Omental fat pad (tissue), 4 donors: ENCODE data around the gene COL4A2. TPM values are rescaled to one million over a fixed set of nuclear protein-coding genes. Genes with fewer than 3 reads are reported as not detected.

ENCODE experiments used
- ATAC-seq: fragments of 150-250 bp; one replicate; pipeline ENCODE4 v1.9.1; 2016; ENCODE audit warnings: mild to moderate bottlenecking, moderate library complexity; ENCODE audit not compliant: low FRiP score
- DNase-seq: peaks from one replicate; pipeline ENCODE4 v3.0.0-alpha.2; 2019; ENCODE audit warnings: low spot score
- CTCF ChIP-seq, 3 donors: fragments of 450-650 bp; IDR thresholded peaks; one replicate each; pipeline ENCODE4 v1.5.1; 2016 to 2017; ENCODE audit warnings: antibody characterized with exemption in 3 of 3, mild to moderate bottlenecking in 3 of 3, moderate library complexity in 2 of 3
- total RNA-seq, 4 donors: library from RNA; depleted of rRNA; stranded (reverse); fragments of >200 nt; gene quantifications; one replicate each; pipeline ENCODE4 v1.1.0, GENCODE V29; 2016

Gene COL4A2
- total RNA-seq, 4 donors from 2014 or later, result 380 to 788 (median 684) TPM

DNA sequence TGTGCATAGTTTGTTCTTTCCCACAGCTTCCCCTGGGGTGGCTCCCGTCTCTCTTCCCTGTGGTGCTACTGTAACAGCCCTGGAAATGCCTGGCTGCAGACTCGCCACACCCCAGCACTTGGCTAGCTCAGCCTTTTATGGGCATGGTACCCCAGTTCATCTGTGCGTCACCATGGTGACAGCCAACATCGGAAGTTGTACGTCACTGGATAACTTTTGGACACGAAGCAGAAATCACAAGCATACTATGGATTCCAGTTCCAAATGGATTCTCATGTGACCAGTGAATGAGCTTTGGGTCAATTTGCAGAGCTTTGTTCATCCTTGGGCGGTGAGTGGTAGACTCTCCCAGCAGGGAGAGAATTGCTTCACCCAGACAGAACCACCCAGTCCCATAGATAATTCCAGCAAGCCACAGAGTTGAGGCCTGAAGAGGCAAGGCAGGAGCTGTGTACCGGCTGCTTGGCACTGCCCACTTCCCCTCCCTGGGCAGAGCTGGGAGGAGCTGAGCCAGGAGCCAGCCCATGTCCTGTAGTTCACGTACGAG, 54.4 kb downstream of the COL4A2 start:
- ATAC-seq (peak; percentile 45), DNase-seq (no peak)
- no peak for TF ChIP-seq CTCF (IDR thresholded peaks at IDR 0.05)

DNA sequence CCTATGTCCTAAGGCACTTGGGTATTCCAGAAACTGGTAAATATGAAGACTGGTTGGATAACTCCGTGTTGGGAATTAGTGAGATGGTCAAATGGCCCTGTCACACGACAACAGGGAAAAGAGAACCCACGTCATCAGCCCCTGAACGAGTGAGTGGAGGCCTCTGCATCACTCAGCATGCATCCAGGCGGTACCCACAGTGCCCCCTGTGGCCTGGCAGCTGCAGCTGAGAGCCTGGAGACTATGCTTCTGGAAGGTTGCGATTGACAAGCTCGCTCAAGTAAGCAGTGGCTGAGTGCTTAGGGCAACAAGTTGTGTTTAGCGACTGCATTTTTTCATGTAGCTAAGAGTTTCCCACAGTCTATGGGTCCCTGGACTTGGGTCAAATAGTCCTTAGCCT, 55.9 kb downstream of the COL4A2 start:
- no peak for TF ChIP-seq CTCF (IDR thresholded peaks at IDR 0.05)
- no peak for ATAC-seq

DNA sequence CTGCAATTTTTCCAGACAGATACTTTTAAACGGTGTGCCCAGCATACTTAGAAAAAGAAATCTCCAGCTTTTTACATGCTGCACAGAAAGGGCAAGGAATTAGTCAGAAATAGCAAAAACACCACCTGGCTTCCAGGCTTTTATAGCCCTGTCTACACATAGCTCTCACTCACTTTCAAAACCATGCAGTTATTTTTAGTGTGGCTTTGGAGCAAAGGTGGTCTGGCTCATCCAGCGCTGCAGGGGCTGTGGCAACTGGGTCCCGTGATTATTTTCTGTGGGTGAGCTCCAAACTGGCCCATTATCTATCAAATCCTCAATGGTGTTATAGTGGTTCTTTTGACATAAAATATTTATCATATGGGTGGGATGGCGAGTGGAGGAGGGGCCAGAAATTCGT, 57.0 kb downstream of the COL4A2 start:
- no peak for DNase-seq

More for the DNA sequence above, 55.9 kb downstream of the COL4A2 start:
- no peak for DNase-seq

GRCh38 chr13:110365876-110366275, 58.8 kb downstream of the COL4A2 start:
- ATAC-seq (no peak), DNase-seq (no peak)
- no peak for TF ChIP-seq CTCF (IDR thresholded peaks at IDR 0.05)

More for the DNA sequence above, 57.0 kb downstream of the COL4A2 start:
- TF ChIP-seq CTCF (IDR thresholded peaks at IDR 0.05), result no peak
- no peak for ATAC-seq

- ATAC-seq (no peak), DNase-seq (no peak)
- TF ChIP-seq CTCF (IDR thresholded peaks at IDR 0.05), result no peak
These were observed 59.6 kb downstream of the COL4A2 start for GRCh38 chr13:110366733-110367132.

DNA sequence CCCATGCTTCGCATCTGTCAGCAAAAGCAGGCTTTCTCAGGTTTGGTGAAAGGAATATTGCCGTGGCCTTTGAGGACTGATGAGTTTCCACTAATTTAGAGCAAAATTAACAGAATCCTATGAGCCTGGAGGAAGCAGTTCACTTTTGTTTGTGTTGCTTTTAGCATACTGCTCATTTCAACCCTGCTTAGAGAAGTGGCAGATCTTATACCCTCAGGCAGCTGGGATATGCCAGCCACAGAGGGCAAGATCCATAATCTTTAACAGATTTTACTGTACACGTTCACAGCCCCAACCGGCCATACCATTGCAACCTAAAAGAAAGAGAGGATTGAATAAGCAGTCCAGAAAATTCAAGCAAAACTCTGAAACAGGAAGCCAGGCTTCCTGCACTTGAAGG, 60.5 kb downstream of the COL4A2 start:
- DNase-seq, result no peak
- TF ChIP-seq CTCF (IDR thresholded peaks at IDR 0.05), result no peak
- ATAC-seq, result no peak

- DNase-seq, result no peak
- no peak for TF ChIP-seq CTCF (IDR thresholded peaks at IDR 0.05)
These were observed 61.3 kb downstream of the COL4A2 start for GRCh38 chr13:110368408-110368807.

More at GRCh38 chr13:110368408-110368807, 61.3 kb downstream of the COL4A2 start:
- ATAC-seq, result no peak
